Medulla oblongata (tissue), 1 donor: ENCODE results near the gene LAMA3.

Experiments used
- DNase-seq: peaks from one replicate; pipeline ENCODE4 v3.0.0-alpha.2; 2015; ENCODE audit errors: extremely low spot score

The LAMA3 gene

DNA sequence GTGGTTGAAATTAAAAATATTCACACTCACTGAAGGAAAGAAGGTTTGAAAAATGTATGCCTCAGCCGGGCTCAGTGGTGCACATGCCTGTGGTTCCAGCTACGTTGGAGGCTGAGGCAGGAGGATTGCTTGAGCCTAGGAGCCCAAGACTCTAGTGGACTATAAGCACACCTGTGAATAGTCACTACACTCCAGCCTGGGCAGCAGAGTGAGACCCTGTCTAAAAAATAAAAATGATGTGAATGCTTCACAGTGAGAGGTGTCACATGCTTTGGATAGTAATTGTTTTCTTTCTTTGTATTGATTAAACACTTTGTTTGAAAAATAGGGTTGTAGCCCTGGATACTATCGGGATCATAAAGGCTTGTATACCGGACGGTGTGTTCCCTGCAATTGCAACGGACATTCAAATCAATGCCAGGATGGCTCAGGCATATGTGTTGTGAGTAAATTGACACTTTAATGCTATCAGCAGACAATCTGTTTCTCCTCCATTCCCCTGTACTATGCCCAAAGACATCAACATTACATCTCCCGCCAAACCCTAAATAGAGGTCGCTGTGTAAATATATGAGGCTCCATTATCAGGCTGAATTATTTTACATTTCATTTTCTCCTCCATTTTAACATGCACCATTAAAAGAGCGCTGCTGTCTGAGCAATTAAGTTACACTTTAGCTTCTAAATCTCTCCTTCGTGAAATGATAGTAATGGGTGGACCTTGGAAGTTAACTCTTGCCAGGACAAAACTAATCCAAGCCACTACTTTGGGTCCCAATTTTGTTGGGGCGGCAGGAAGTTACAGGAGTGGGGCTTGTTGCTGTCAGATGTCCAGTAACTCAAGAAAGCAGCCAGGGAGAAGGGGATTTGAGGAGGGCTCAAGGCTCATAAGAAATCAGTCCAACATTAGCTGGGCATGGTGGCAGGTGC lies 187.0 kb downstream of the LAMA3 start:
- no peak for DNase-seq

DNA sequence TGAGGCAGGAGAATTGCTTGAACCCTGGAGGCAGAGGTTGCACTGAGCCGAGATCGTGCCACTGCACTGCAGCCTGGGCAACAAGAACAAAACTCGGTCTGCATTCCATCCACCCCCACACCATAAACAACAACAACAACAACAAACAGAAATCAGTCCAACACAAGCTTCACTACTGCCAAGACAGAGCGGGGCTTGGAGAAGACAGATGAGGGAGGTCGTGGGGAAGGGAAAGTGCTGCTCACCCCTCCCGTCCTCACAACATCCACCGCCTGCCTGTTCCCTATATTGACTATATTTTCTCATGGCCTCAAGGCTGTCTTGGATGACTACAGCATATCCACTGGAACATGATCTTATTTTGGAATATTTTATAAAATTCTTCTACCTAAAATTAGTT lies 187.7 kb downstream of the LAMA3 start:
- no peak for DNase-seq

- no peak for DNase-seq
These were observed 188.1 kb downstream of the LAMA3 start for GRCh38 chr18:23877371-23877770.

- no peak for DNase-seq
These were observed 189.2 kb downstream of the LAMA3 start for GRCh38 chr18:23878336-23878900.

GRCh38 chr18:23879126-23879525 lies 189.9 kb downstream of the LAMA3 start:
- no peak for DNase-seq

DNA sequence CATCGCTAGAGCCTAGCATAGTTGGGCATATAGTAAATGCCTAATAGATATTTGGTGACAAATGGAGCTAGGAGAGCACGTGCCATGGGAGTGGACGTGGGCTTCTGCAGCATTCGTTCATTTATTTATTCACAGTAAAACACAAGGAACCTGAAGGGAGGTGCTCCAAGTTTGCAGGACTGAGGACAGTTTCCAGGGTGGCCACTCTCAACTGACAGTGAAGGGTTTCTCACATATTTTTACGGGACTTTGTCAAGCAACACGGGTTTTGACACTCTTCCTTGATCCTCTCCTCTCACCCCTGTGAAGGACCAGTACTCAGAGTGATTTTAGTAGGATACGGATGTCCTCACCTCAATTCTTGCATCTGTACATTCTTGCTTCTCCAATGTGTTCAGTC lies 190.3 kb downstream of the LAMA3 start:
- no peak for DNase-seq

- no peak for DNase-seq
These were observed 190.8 kb downstream of the LAMA3 start for GRCh38 chr18:23879966-23880565.

DNA sequence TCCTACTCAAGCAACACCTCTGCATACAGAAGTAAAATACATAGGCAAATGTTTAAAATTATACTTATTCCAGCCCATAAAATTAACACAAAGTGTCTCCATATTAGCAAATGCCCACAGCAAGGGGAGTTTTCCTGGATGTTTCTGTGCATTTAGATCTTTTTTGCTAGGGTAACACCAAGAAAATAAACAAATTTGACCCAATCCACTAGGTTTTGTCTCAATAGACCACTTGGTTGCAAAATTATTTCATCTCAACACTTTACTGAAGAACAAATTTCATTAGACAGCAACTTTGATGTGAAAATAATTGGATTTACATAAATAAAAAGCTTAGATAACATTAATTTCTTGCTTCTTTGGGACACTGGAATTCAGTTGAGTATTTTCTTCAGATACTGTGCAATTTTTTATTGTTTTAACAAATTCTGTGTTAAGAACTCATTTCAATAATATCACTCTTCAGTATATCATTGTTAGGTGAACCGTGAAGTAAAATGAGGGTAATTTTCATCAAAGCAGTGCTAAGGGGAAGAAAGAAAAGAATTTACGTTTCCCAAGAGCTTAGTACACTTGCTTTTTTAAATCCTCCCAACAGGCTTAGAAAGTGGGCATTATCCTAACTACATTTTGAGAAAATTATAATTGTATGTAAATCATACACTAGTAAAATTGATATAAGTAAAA lies 191.8 kb downstream of the LAMA3 start:
- no peak for DNase-seq

DNA sequence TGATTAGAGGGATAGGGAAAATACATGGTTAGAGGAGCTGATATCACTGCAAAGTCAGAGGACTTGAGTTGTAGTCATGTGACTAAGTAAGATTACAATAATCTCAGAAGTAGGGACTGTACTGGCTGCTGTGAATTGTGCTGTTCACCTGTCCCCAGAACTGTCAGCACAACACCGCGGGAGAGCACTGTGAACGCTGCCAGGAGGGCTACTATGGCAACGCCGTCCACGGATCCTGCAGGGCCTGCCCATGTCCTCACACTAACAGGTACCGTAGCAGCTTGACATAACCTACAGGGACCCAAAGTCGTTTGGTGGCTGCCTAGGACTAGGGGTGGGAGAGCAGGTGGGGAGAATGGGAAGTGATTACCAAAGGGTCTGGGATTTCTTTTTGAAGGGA lies 192.5 kb downstream of the LAMA3 start:
- DNase-seq: no peak

GRCh38 chr18:23882616-23883276 lies 193.5 kb downstream of the LAMA3 start:
- DNase-seq: no peak

DNA sequence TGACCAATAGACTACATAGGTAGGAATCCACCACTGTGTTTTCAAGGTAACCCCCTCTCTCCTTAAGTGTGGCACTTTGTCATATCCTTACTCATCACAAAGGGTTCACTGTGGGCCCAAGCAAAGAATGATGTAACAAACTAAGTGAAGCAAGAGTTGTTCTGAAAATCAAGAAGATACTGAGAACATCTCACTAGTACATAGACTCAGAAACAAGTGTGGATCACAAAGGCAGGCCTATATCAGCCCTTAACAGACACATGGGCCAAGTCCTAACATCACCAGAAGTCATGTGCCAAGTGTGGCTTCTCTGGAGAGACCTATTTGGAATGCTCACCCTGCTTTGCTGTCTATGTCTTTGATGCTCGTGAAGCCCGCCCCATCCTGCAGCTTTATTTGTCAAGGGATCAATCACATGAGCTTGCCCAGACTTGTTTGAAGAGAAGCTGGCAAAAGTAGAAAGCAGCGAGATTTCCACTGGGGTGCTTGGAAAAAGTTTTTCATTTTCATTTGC lies 194.1 kb downstream of the LAMA3 start:
- no peak for DNase-seq

GRCh38 chr18:23884681-23885375 lies 195.6 kb downstream of the LAMA3 start:
- DNase-seq: no peak

DNA sequence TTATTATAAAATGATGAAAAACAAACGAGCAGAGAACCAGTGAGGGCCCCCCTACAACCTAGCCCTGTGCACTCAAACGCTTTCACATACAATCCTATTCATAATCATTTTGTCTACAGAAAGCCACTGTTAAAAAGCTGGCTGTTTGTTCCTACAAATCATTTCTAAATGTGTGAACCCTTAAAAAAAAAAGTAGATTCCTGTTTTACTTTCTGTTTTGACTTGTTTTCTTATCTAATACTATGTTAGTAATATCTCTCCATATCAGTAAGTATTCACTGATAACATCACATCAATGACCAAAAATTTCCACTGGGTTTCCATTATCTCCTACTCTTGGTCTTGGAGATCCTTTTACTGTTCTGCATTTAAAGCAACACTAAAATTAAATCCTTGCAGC lies 196.5 kb downstream of the LAMA3 start:
- DNase-seq: no peak

DNA sequence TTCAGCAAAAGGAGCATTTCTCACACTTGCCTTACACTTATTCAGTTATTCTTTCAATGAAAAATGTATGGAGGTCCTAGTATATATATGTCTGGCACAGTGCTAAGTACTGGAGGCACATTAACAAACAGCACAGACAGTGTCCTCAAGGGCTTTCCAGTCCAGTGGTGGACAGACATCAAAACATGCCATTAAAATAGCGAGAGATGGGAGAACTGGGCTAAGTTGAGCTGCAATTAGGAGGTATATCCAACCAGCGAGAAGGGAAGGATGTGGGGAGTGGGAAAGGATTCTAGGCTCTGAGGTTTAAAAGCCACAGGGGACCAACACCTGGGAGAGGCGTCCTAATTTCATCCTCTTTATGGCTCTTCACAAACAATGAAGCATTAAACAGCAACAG lies 197.8 kb downstream of the LAMA3 start:
- no peak for DNase-seq

GRCh38 chr18:23887493-23887892 lies 198.2 kb downstream of the LAMA3 start:
- no peak for DNase-seq

- no peak for DNase-seq
These were observed 199.6 kb downstream of the LAMA3 start for GRCh38 chr18:23888881-23889280.

GRCh38 chr18:23889907-23890306 lies 200.7 kb downstream of the LAMA3 start:
- DNase-seq: no peak

GRCh38 chr18:23890589-23890988 lies 201.3 kb downstream of the LAMA3 start:
- no peak for DNase-seq

- no peak for DNase-seq
These were observed 204.4 kb downstream of the LAMA3 start for GRCh38 chr18:23893653-23894052.

DNA sequence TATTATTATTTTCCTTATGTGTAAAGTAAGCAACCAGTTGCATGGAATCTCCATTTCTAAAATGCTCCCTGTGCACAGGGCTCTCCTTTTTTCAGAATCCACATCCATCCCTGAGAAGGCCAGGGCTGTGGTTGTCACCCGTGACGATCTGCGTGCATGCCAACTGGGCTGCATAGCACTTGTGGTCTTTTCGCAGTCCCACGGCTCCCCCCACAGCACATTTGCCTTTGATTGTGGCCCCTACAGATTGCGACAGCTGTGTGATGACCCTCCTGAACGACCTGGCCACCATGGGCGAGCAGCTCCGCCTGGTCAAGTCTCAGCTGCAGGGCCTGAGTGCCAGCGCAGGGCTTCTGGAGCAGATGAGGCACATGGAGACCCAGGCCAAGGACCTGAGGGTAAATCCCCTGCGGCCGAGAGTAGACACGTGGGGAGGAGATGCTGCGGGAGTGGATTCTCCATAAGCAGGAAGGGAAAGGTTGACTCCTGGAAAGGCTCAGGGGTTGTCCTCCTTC lies 205.5 kb downstream of the LAMA3 start:
- DNase-seq: no peak

- no peak for DNase-seq
These were observed 208.0 kb downstream of the LAMA3 start for GRCh38 chr18:23897291-23897690.
